Heart left ventricle (tissue), 16 donors: Measurements from ENCODE around the gene FAM149A. TPM values are rescaled to one million over a fixed set of nuclear protein-coding genes. Genes with fewer than 3 reads are reported as not detected.

ENCODE experiments used
- ATAC-seq, 4 donors: fragments of 200-7000 bp; cut with Tn5 transposase; one replicate each; pipeline ENCODE4 v1.9.1; 2020 to 2022; ENCODE audit warnings: moderate library complexity in 4 of 4, mild to moderate bottlenecking in 3 of 4, moderate number of reproducible peaks in 1 of 4
- DNase-seq, 5 donors: peaks; one replicate each; pipeline ENCODE4 v3.0.0-alpha.2; 2020
- H3K27ac ChIP-seq, 12 donors: fragments of 200-600 bp; sonication (generic) in 4 of 12; one replicate each; pipeline versions ENCODE4 v1.5.0 to v1.8.0; 2016 to 2022; ENCODE audit warnings: mild to moderate bottlenecking in 2 of 12
- H3K27me3 ChIP-seq, 9 donors: fragments of 200-600 bp; sonication (generic) in 2 of 9; one replicate each; pipeline versions ENCODE4 v1.5.1 to v1.8.0; 2016 to 2022; ENCODE audit warnings: mild to moderate bottlenecking in 3 of 9
- H3K36me3 ChIP-seq, 9 donors: fragments of 200-600 bp; sonication (generic) in 2 of 9; one replicate each; pipeline versions ENCODE4 v1.5.0 to v1.8.0; 2018 to 2022; ENCODE audit warnings: mild to moderate bottlenecking in 2 of 9
- H3K4me1 ChIP-seq, 12 donors: fragments of 200-600 bp; sonication (generic) in 4 of 12; one replicate each; pipeline versions ENCODE4 v1.5.0 to v1.8.0; 2016 to 2022; ENCODE audit warnings: mild to moderate bottlenecking in 3 of 12
- H3K4me3 ChIP-seq, 12 donors: fragments of 200-600 bp; sonication (generic) in 4 of 12; one replicate each; pipeline versions ENCODE4 v1.5.0 to v1.8.0; 2017 to 2022; ENCODE audit warnings: mild to moderate bottlenecking in 9 of 12, moderate library complexity in 4 of 12
- H3K9me3 ChIP-seq, 12 donors: fragments of 200-600 bp; sonication (generic) in 4 of 12; one replicate each; pipeline versions ENCODE4 v1.5.0 to v1.8.0; 2016 to 2022; ENCODE audit warnings: mild to moderate bottlenecking in 1 of 12
- CTCF ChIP-seq, 12 donors: fragments of 200-600 bp; sonication (generic) in 4 of 12; IDR thresholded peaks; one replicate each; pipeline versions ENCODE4 v1.5.0 to v1.8.0; 2018 to 2022; ENCODE audit warnings: antibody characterized with exemption in 12 of 12, mild to moderate bottlenecking in 5 of 12
- POLR2A ChIP-seq, 2 donors: fragments of 450-650 bp; IDR thresholded peaks; one replicate each; pipeline ENCODE4 v1.6.1; 2017; ENCODE audit warnings: antibody characterized with exemption in 2 of 2, mild to moderate bottlenecking in 2 of 2, moderate library complexity in 2 of 2
- WGBS, 4 donors: extraction: QIAGEN DNeasy Blood & Tissue Kit in 2 of 4; methylation state at CpG; one replicate each; pipeline versions ENCODE4 v1.1.5 to v1.1.7; 2013 to 2018; 5-methylcytosine and 5-hydroxymethylcytosine counted together
- intact Hi-C, 10 donors: fragments of 100-400 bp; cut with DNase I; formaldehyde crosslinking; loops; one replicate each; pipeline versions ENCODE4 v1.11.1 to v1.14.2; 2022
- polyA plus RNA-seq, 2 donors: library from polyadenylated mRNA; stranded (reverse); fragments of 200-250 nt; gene quantifications; one replicate each; pipeline ENCODE4 v1.2.3, GENCODE V29; 2013
- total RNA-seq, 9 donors: library from RNA; depleted of rRNA in 2 of 9; stranded (reverse); fragments of >200 nt in 2 of 9; fragmentation: NEBNext Ultra II Directional in 3 of 9; extraction: Animal tissue kit (Norgen Biotek cat#: 25700) in 3 of 9; gene quantifications; one replicate each; pipeline versions ENCODE4 v1.1.0 to v1.2.4, GENCODE V29; 2016 to 2023
- donor health status: ischemic (EF 13 %, LVEDD 7.1; RV severe dilation, severe dysfunction).
- donor health status: healthy with polysubstance abuse.
- donor health status: DM: no; HTN: yes; CAD: no.
- donor health status: DM: no; HTN: no; CAD: no.
- donor health status: ischemic (EF 25% LVEDD 6.9; RV normal size, moderate dysfunction).
- donor health status: ischemic (EF 25% LVEDD 5.7; RV mildly dilated, moderate dysfunction).
- donor health status: healthy.
- donor health status: DM: yes; HTN: yes; CAD: no.
- donor health status: ischemic (EF 35%, LVEDD 5.7; RV mildly dilated, moderate dysfunction).
- donor health status: nonischemic (EF 11% LVEDD 7.7; RV severe dilation, severe dysfunction).
- donor health status: DM: yes; HTN: yes; CAD: no.
- donor health status: PGD.
- donor health status: ischemic (EF 29% LVEDD 5.4; RV normal size, mild dysfunction).
- donor health status: nonischemic (EF 23%, LVEDD 6.1; RV moderate dilation, normal function).

Gene FAM149A
- total and polyA plus RNA-seq, 11 donors = 1.6 to 13.0 (median 7.8) TPM

DNA sequence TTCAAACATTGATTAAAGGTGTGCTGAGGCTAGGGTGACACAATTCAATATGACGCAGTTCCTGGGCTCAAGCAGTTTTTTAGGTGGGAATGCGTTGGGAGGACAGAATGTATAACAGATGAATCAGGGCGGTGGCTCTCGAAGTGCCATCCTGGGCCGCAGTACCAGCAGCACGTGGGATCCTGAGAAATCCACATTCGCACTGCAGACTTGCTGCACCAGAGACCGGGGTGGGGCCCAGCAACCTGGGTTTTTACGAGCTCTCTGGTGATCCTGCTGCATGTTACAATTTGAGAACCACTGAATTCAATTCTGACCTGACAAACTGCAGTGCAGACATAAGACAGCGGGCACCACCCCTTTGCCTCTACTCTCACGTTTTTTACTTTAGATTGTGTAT is 30.4 kb downstream of the FAM149A start:
- WGBS, 4 donors = 93 to 95% (median 94%) methylated on average over 11 of the region's 11 CpGs
- Histone ChIP-seq H3K27me3 (no peaks in the 10 kb centered on the region), H3K27ac (no peak overlapping the region), H3K4me3 (no peak overlapping the region), H3K9me3 (no peaks in the 10 kb centered on the region), H3K4me1 (peaks cover 0 to 5% (median 0%) of the 10 kb centered on the region in 12 donors), H3K36me3 (no peaks in the 10 kb centered on the region)
- no peak for ATAC-seq
- TF ChIP-seq CTCF (IDR thresholded peaks at IDR 0.05) (no peak), POLR2A (IDR thresholded peaks at IDR 0.05) (no peak)
- intact Hi-C loops = loop anchor here in 9 of 10 donors (5.0 kb wide), 2 partner anchors 58 to 68 kb away; partner anchors contain the start of gene TLR3 (in 8 of the 9)
- no peak for DNase-seq

- no peaks in the 10 kb centered on the region for H3K36me3 ChIP-seq
- H3K4me1 ChIP-seq = peaks cover 0 to 5% (median 0%) of the 10 kb centered on the region in 12 donors
- peak overlapping the region in 3 of 12 donors; percentile 4 to 37 (median 27) for H3K4me3 ChIP-seq
- no peak overlapping the region for H3K27ac ChIP-seq
- no peaks in the 10 kb centered on the region for H3K9me3 ChIP-seq
- no peak for DNase-seq
- peak in 1 of 4 donors; percentile 32 for ATAC-seq
- intact Hi-C loops = loop anchor here (2.0 to 5.0 kb wide), 3 partner anchors 60 to 70 kb away; partner anchors contain the start of gene TLR3 (in 9 of the 10)
- TF ChIP-seq CTCF (IDR thresholded peaks at IDR 0.05) = peak; percentile 45 to 78 (median 67)
- no peak for TF ChIP-seq POLR2A (IDR thresholded peaks at IDR 0.05)
- H3K27me3 ChIP-seq = no peaks in the 10 kb centered on the region
- WGBS, 4 donors = 56 to 73% (median 65%) methylated on average over 6 of the region's 6 CpGs
Observed at GRCh38 chr4:186137196-186137794, 32.8 kb downstream of the FAM149A start.

DNA sequence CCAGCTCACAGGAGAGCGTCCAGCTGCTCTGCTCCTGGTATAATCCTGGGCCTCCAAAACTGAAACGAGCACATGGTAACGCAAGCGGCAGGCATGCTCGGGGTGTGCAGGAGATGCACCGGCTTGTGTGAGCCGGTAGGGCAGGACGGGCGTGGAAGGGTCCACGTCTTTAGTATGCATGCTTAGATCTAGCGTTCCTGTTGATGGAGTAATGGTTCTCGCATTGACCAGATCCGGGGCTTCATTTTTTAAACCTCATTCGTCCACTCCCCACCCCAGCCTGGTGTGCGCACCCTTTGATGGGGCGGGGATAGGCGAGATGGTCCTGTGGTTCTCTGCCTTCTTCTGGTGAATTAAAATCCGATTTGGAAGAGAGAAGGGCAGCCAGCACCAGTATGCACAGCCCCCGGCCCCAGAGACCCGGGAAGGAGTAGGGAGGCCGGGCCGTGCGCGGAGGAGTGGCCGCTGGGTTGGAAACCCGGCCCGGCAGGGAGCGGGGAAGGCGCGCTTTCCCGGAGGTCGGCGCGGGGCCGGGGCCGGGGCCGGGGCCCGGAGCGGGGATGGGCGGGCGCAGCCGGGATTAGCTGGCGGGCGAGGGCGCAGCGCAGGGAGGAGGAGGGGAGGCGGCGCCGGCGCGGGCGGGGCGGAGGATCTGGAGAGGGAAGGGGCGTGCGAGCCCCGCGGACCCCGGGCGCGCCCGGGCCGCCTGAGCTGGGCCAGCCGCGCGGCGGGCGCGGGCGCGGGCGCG is 39.9 kb downstream of the FAM149A start:
- Histone ChIP-seq H3K36me3 (no peaks in the 10 kb centered on the region), H3K4me3 (peak overlapping the region; percentile 35 to 81 (median 62)), H3K4me1 (peaks cover 0 to 19% (median 8%) of the 10 kb centered on the region in 12 donors), H3K9me3 (no peaks in the 10 kb centered on the region), H3K27me3 (peaks cover 0 to 24% (median 0%) of the 10 kb centered on the region in 9 donors), H3K27ac (peak overlapping the region in 11 of 12 donors; percentile 27 to 86 (median 73))
- WGBS, 4 donors = 0 to 2% (median 1%) methylated on average over 21 to 71 of the region's 72 CpGs
- intact Hi-C loops = loop anchor here in 1 of 10 donors (10.0 kb wide), 2 partner anchors 50 to 440 kb away; partner anchors contain the start of gene CYP4V2
- peak; percentile 65 to 78 (median 69) for DNase-seq
- peak in 3 of 12 donors; percentile 16 to 28 (median 17) for TF ChIP-seq CTCF (IDR thresholded peaks at IDR 0.05)
- no peak for TF ChIP-seq POLR2A (IDR thresholded peaks at IDR 0.05)
- peak; percentile 40 to 86 (median 73) for ATAC-seq
